ENCODE measurements around the gene AAMP. TPM values are rescaled to one million over a fixed set of nuclear protein-coding genes. Genes with fewer than 3 reads are reported as not detected.

The AAMP gene
- total RNA-seq, 1 experiment from 2014 or later, result 125 TPM

DNA sequence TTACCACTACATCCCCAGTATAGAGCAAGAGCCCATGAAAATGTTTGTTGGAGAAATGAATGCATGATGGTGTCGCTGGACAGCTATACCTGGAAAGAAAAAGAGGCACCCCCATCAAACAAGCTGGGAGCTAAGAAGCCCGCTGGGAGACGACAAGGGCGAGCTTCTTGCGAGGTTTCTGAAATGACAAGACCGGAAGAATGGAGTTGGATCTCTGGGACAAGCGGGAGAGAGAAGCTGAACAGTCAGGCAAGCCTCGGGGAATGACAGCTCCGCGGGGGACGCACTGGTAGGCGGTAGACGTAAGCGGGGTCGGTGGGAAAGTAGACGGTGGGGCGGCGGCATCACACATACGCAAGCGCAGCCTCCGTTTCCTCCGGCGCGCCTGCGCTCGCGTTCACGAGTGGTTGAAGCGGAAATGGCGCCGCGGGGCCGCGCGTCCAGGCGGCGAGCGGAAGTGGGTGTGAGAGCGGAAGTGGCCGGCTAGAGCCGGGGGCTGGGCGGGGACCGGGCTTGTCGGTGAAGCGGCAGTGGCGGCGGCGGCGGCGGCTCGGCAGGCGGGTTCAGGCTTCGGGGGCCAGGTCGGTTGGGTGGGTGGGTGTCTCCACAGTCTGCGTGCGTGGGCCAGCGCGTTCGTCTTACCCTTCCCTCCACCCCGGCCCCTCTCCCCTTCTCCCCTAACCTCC, 53.1 kb downstream of the AAMP start, which contains the start of gene ARPC2 (continued):
- TF ChIP-seq, protein P1, sequence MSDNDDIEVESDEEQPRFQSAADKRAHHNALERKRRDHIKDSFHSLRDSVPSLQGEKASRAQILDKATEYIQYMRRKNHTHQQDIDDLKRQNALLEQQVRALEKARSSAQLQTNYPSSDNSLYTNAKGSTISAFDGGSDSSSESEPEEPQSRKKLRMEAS (CRISPR knock-in tag; IDR thresholded peaks at IDR 0.05), result peak; percentile 60
- TF ChIP-seq JAZF1 (CRISPR knock-in tag; IDR thresholded peaks at IDR 0.05), result no peak
- TF ChIP-seq ELF4 (CRISPR knock-in tag; IDR thresholded peaks at IDR 0.05; ENCODE audit: low read depth), result no peak
- peak; percentile 95 for TF ChIP-seq ETV6 (CRISPR knock-in tag; IDR thresholded peaks at IDR 0.05)
- no peak for TF ChIP-seq ZNF512 (CRISPR knock-in tag; IDR thresholded peaks at IDR 0.05; ENCODE audit: borderline replicate concordance)
- TF ChIP-seq, protein P2, sequence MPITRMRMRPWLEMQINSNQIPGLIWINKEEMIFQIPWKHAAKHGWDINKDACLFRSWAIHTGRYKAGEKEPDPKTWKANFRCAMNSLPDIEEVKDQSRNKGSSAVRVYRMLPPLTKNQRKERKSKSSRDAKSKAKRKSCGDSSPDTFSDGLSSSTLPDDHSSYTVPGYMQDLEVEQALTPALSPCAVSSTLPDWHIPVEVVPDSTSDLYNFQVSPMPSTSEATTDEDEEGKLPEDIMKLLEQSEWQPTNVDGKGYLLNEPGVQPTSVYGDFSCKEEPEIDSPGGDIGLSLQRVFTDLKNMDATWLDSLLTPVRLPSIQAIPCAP (CRISPR knock-in tag; IDR thresholded peaks at IDR 0.05), result no peak

GRCh38 chr2:218216336-218216673, 53.6 kb downstream of the AAMP start:
- TF ChIP-seq, protein P3, sequence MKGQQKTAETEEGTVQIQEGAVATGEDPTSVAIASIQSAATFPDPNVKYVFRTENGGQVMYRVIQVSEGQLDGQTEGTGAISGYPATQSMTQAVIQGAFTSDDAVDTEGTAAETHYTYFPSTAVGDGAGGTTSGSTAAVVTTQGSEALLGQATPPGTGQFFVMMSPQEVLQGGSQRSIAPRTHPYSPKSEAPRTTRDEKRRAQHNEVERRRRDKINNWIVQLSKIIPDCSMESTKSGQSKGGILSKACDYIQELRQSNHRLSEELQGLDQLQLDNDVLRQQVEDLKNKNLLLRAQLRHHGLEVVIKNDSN (CRISPR knock-in tag; IDR thresholded peaks at IDR 0.05), result no peak
- TF ChIP-seq, protein P4, sequence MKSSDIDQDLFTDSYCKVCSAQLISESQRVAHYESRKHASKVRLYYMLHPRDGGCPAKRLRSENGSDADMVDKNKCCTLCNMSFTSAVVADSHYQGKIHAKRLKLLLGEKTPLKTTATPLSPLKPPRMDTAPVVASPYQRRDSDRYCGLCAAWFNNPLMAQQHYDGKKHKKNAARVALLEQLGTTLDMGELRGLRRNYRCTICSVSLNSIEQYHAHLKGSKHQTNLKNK (CRISPR knock-in tag; IDR thresholded peaks at IDR 0.05), result no peak
- no peak for TF ChIP-seq STAT6 (CRISPR knock-in tag; conservative IDR thresholded peaks at IDR 0.05; ENCODE audit: low read depth)
- no peak for TF ChIP-seq NR3C1 (CRISPR knock-in tag; conservative IDR thresholded peaks at IDR 0.05; ENCODE audit: low read depth)
- TF ChIP-seq ATF1 (CRISPR knock-in tag; IDR thresholded peaks at IDR 0.05), result no peak
- TF ChIP-seq ZNF425 (CRISPR knock-in tag; conservative IDR thresholded peaks at IDR 0.05), result no peak
- TF ChIP-seq ZBTB21 (CRISPR knock-in tag; IDR thresholded peaks at IDR 0.05; ENCODE audit: borderline replicate concordance), result no peak
- TF ChIP-seq PREB (CRISPR knock-in tag; IDR thresholded peaks at IDR 0.05; ENCODE audit: borderline replicate concordance), result no peak
- TF ChIP-seq, protein P5, sequence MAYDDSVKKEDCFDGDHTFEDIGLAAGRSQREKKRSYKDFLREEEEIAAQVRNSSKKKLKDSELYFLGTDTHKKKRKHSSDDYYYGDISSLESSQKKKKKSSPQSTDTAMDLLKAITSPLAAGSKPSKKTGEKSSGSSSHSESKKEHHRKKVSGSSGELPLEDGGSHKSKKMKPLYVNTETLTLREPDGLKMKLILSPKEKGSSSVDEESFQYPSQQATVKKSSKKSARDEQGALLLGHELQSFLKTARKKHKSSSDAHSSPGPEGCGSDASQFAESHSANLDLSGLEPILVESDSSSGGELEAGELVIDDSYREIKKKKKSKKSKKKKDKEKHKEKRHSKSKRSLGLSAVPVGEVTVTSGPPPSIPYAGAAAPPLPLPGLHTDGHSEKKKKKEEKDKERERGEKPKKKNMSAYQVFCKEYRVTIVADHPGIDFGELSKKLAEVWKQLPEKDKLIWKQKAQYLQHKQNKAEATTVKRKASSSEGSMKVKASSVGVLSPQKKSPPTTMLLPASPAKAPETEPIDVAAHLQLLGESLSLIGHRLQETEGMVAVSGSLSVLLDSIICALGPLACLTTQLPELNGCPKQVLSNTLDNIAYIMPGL (CRISPR knock-in tag; IDR thresholded peaks at IDR 0.05), result no peak
- Mint-ChIP-seq H3K27me3 (ENCODE audit: low read depth) (no peaks in the 10 kb centered on the region), H3K36me3 (peaks cover 9% of the 10 kb centered on the region; the same call in 1 of the 2 replicates), H3K4me3 (peak overlapping the region; percentile 91), H3K4me1 (peaks cover 33% of the 10 kb centered on the region), H3K9me3 (no peaks in the 10 kb centered on the region), H3K27ac (peak overlapping the region; percentile 97)
- ChIA-PET CTCF (interaction anchor here (0.7 to 1.4 kb wide), 5 partner anchors 15 to 122 kb away, joined by 3 to 6 read pairs (median 4); no protein-coding TSS in a partner anchor), POLR2A (no interaction called here)
- ATAC-seq, result no peak
- no peak for DNase-seq (ENCODE audit: low spot score)
